ENCODE measurements around the gene FBLN1.

DNA sequence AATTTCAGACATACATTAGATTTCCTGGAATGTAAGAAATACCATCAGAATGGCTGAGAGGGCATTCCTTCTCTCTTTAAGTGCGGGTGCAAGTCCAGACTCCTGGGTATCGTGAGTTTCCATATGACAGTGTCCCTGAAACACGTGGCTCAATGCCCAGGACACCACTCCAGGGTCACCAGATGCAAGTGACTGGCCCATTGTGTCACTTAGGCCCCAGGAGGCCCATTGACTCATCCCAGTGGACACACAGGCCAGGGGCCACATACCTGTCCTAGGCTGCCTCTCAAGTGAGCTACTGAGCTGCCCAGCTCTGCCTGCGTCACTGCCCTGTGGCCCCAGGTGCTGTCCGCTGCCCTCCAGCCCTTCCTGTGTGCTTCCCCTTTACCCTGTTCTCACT, 18.5 kb downstream of the FBLN1 start:
- TF ChIP-seq ZNF140 (tag by site-specific recombination; IDR thresholded peaks at IDR 0.05) (no peak), ZNF837 (tag by site-specific recombination; IDR thresholded peaks at IDR 0.05) (no peak), ZBTB49 (tag by site-specific recombination; IDR thresholded peaks at IDR 0.05; ENCODE audit: low read depth) (no peak)
- TF ChIP-seq, protein P1, sequence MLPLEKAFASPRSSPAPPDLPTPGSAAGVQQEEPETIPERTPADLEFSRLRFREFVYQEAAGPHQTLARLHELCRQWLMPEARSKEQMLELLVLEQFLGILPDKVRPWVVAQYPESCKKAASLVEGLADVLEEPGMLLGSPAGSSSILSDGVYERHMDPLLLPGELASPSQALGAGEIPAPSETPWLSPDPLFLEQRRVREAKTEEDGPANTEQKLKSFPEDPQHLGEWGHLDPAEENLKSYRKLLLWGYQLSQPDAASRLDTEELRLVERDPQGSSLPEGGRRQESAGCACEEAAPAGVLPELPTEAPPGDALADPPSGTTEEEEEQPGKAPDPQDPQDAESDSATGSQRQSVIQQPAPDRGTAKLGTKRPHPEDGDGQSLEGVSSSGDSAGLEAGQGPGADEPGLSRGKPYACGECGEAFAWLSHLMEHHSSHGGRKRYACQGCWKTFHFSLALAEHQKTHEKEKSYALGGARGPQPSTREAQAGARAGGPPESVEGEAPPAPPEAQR (tag by site-specific recombination; IDR thresholded peaks at IDR 0.05), result no peak
- TF ChIP-seq, protein P2, sequence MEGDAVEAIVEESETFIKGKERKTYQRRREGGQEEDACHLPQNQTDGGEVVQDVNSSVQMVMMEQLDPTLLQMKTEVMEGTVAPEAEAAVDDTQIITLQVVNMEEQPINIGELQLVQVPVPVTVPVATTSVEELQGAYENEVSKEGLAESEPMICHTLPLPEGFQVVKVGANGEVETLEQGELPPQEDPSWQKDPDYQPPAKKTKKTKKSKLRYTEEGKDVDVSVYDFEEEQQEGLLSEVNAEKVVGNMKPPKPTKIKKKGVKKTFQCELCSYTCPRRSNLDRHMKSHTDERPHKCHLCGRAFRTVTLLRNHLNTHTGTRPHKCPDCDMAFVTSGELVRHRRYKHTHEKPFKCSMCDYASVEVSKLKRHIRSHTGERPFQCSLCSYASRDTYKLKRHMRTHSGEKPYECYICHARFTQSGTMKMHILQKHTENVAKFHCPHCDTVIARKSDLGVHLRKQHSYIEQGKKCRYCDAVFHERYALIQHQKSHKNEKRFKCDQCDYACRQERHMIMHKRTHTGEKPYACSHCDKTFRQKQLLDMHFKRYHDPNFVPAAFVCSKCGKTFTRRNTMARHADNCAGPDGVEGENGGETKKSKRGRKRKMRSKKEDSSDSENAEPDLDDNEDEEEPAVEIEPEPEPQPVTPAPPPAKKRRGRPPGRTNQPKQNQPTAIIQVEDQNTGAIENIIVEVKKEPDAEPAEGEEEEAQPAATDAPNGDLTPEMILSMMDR (tag by site-specific recombination; IDR thresholded peaks at IDR 0.05), result no peak
- TF ChIP-seq, protein P3, sequence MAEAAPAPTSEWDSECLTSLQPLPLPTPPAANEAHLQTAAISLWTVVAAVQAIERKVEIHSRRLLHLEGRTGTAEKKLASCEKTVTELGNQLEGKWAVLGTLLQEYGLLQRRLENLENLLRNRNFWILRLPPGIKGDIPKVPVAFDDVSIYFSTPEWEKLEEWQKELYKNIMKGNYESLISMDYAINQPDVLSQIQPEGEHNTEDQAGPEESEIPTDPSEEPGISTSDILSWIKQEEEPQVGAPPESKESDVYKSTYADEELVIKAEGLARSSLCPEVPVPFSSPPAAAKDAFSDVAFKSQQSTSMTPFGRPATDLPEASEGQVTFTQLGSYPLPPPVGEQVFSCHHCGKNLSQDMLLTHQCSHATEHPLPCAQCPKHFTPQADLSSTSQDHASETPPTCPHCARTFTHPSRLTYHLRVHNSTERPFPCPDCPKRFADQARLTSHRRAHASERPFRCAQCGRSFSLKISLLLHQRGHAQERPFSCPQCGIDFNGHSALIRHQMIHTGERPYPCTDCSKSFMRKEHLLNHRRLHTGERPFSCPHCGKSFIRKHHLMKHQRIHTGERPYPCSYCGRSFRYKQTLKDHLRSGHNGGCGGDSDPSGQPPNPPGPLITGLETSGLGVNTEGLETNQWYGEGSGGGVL (tag by site-specific recombination; IDR thresholded peaks at IDR 0.05), result no peak

Data from HEK293 (cell line).